ENCODE measurements around the gene HECW1. TPM values are rescaled to one million over a fixed set of nuclear protein-coding genes. Genes with fewer than 3 reads are reported as not detected.

The HECW1 gene
- total and polyA plus RNA-seq, 2 donors (not counting 1 experiment from before 2014, with no cell fraction given): not detected

DNA sequence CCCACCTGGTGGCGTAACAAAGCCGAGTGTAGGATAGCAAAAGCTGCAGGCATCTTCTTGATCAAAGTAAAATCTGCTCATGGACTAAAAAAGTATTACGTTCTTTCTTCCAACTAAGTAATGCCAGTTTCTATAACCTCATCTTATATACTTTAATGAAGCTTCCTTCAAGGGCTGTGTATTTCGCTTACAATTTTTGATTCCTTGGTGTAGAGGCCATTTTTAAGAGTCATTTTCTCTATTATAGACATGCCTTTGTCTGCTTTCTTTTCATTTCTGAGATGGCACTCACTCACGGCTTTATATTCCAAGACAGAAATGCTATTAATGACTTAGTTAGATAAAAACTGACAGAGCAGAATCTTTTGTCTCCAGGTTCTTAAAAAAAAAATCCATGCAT, 194.0 kb downstream of the HECW1 start:
- no peaks in the 10 kb centered on the region for H4K20me1 ChIP-seq (ENCODE audit: control insufficient read depth, insufficient read depth, low read length, poor library complexity, severe bottlenecking)
- no peaks in the 10 kb centered on the region for H3K79me2 ChIP-seq (ENCODE audit: control insufficient read depth, insufficient read depth, low read length)
- ATAC-seq (ENCODE audit: low read depth): no peak
- no peak overlapping the region for H3K4me3 ChIP-seq (ENCODE audit: control extremely low read depth in 1 of 5, extremely low read depth in 1 of 5, insufficient read depth in 1 of 5, low read depth in 2 of 5, low read length in 4 of 5)
- peaks cover 1% of the 10 kb centered on the region for H3K27me3 Mint-ChIP-seq
- no peaks in the 10 kb centered on the region for H3K27me3 ChIP-seq (replicated peaks in 1 of 4; ENCODE audit: control extremely low read depth in 1 of 4, control insufficient read depth in 3 of 4, insufficient read depth in 4 of 4, low read length in 3 of 4)
- H3K4me1 Mint-ChIP-seq: no peaks in the 10 kb centered on the region
- no peak overlapping the region for H3K4me3 Mint-ChIP-seq
- no peak overlapping the region for H2AFZ ChIP-seq (ENCODE audit: insufficient read depth, low read depth, low read length, poor library complexity, severe bottlenecking)
- H3K4me2 ChIP-seq (replicated peaks; ENCODE audit: low read depth, low read length, poor library complexity, severe bottlenecking): no peak overlapping the region
- ChIA-PET CTCF (no interaction called here), POLR2A (no interaction called here)
- H3K27ac ChIP-seq (ENCODE audit: low read length in 2 of 2): no peak overlapping the region
- DNase-seq: no peak
- no peak overlapping the region for H3K9ac ChIP-seq (ENCODE audit: low read length)
- H3K9me3 Mint-ChIP-seq (ENCODE audit: insufficient read depth): no peaks in the 10 kb centered on the region
- H3K27ac Mint-ChIP-seq: no peak overlapping the region
- WGBS (ENCODE audit: insufficient coverage): 67% methylated on average over 2 of the region's 5 CpGs
- TF ChIP-seq, protein P1, sequence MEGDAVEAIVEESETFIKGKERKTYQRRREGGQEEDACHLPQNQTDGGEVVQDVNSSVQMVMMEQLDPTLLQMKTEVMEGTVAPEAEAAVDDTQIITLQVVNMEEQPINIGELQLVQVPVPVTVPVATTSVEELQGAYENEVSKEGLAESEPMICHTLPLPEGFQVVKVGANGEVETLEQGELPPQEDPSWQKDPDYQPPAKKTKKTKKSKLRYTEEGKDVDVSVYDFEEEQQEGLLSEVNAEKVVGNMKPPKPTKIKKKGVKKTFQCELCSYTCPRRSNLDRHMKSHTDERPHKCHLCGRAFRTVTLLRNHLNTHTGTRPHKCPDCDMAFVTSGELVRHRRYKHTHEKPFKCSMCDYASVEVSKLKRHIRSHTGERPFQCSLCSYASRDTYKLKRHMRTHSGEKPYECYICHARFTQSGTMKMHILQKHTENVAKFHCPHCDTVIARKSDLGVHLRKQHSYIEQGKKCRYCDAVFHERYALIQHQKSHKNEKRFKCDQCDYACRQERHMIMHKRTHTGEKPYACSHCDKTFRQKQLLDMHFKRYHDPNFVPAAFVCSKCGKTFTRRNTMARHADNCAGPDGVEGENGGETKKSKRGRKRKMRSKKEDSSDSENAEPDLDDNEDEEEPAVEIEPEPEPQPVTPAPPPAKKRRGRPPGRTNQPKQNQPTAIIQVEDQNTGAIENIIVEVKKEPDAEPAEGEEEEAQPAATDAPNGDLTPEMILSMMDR (IDR thresholded peaks at IDR 0.05): no peak
- no peak for TF ChIP-seq EZH2 (IDR thresholded peaks at IDR 0.05; ENCODE audit: borderline replicate concordance, insufficient read depth, low read depth, low read length, poor library complexity, severe bottlenecking)
- no peaks in the 10 kb centered on the region for H3K4me1 ChIP-seq (ENCODE audit: control insufficient read depth in 2 of 2, insufficient read depth in 2 of 2, low read length in 2 of 2)
- no peaks in the 10 kb centered on the region for H3K36me3 ChIP-seq (replicated peaks in 1 of 2; ENCODE audit: control extremely low read depth in 1 of 2, control insufficient read depth in 1 of 2, extremely low read depth in 1 of 2, insufficient read depth in 2 of 2, low read length in 1 of 2)
- intact Hi-C loops (cut with micrococcal nuclease): no loop called here
- no peaks in the 10 kb centered on the region for H3K9me3 ChIP-seq (ENCODE audit: control extremely low read depth in 1 of 3, control insufficient read depth in 2 of 3, insufficient read depth in 1 of 3, low read length in 2 of 3)

DNA sequence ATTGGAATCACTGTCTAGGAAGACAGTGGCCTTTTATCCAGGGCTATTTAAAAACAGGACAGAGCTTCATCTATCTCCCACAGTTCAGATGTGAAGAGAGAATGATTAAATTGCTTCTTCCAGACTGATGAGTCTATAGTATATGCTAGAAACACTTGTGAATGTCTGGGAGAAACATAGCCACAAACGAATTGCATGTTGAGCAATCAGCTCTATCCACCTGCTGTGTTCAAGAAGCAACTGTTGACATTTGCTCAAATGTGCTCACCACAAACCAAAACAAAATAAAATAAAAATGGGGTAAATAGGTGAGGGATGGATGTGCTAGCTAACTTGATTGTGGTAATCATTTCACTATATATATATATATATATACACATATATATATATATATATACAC, 195.1 kb downstream of the HECW1 start:
- H3K27ac ChIP-seq (ENCODE audit: low read length in 2 of 2): no peak overlapping the region
- H4K20me1 ChIP-seq (ENCODE audit: control insufficient read depth, insufficient read depth, low read length, poor library complexity, severe bottlenecking): no peaks in the 10 kb centered on the region
- DNase-seq: no peak
- no peaks in the 10 kb centered on the region for H3K36me3 ChIP-seq (replicated peaks in 1 of 2; ENCODE audit: control extremely low read depth in 1 of 2, control insufficient read depth in 1 of 2, extremely low read depth in 1 of 2, insufficient read depth in 2 of 2, low read length in 1 of 2)
- no peak overlapping the region for H3K4me2 ChIP-seq (replicated peaks; ENCODE audit: low read depth, low read length, poor library complexity, severe bottlenecking)
- WGBS (ENCODE audit: insufficient coverage): no CpG with 5 or more reads among the region's 1 CpG
- Mint-ChIP-seq H3K4me3 (no peak overlapping the region), H3K9me3 (ENCODE audit: insufficient read depth) (no peaks in the 10 kb centered on the region), H3K27me3 (peaks cover 3% of the 10 kb centered on the region), H3K4me1 (no peaks in the 10 kb centered on the region), H3K27ac (no peak overlapping the region)
- ATAC-seq (ENCODE audit: low read depth): no peak
- no peak overlapping the region for H3K9ac ChIP-seq (ENCODE audit: low read length)
- TF ChIP-seq, protein P1 (IDR thresholded peaks at IDR 0.05): no peak
- no peak for TF ChIP-seq EZH2 (IDR thresholded peaks at IDR 0.05; ENCODE audit: borderline replicate concordance, insufficient read depth, low read depth, low read length, poor library complexity, severe bottlenecking)
- no peak overlapping the region for H3K4me3 ChIP-seq (ENCODE audit: control extremely low read depth in 1 of 5, extremely low read depth in 1 of 5, insufficient read depth in 1 of 5, low read depth in 2 of 5, low read length in 4 of 5)
- CTCF ChIA-PET: no interaction called here
- H2AFZ ChIP-seq (ENCODE audit: insufficient read depth, low read depth, low read length, poor library complexity, severe bottlenecking): no peak overlapping the region
- H3K4me1 ChIP-seq (ENCODE audit: control insufficient read depth in 2 of 2, insufficient read depth in 2 of 2, low read length in 2 of 2): no peaks in the 10 kb centered on the region
- intact Hi-C loops (cut with micrococcal nuclease): no loop called here
- H3K79me2 ChIP-seq (ENCODE audit: control insufficient read depth, insufficient read depth, low read length): no peaks in the 10 kb centered on the region
- H3K9me3 ChIP-seq (ENCODE audit: control extremely low read depth in 1 of 3, control insufficient read depth in 2 of 3, insufficient read depth in 1 of 3, low read length in 2 of 3): no peaks in the 10 kb centered on the region
- POLR2A ChIA-PET: no interaction called here
- no peaks in the 10 kb centered on the region for H3K27me3 ChIP-seq (replicated peaks in 1 of 4; ENCODE audit: control extremely low read depth in 1 of 4, control insufficient read depth in 3 of 4, insufficient read depth in 4 of 4, low read length in 3 of 4)

All from B cell (primary cell).